Stimulated activated CD8-positive, alpha-beta memory T cell treated with anti-CD3 and anti-CD28 coated beads, Interleukin-15, amount 100 ng/mL, for 1 hour (primary cell): ENCODE results near the gene ZNF22.

ENCODE experiments used
- DNase-seq: peaks from one replicate; pipeline ENCODE4 v3.0.0-alpha.2; 2020; ENCODE audit warnings: low read depth

The ZNF22 gene

GRCh38 chr10:45000752-45001380, at the start of gene ZNF22:
Gene ZNF22, plus strand, starts transcription at chr10:45000923. Its CDS starts 2,446 bp downstream, at chr10:45003369.
- DNase-seq: peak; percentile 48

GRCh38 chr10:44951576-44952226, 49.0 kb upstream of the ZNF22 start:
- DNase-seq: no peak

GRCh38 chr10:44952779-44953231, 47.9 kb upstream of the ZNF22 start:
- no peak for DNase-seq

GRCh38 chr10:44954042-44954441, 46.7 kb upstream of the ZNF22 start:
- no peak for DNase-seq

- DNase-seq: no peak
Observed at GRCh38 chr10:44954962-44955361, 45.8 kb upstream of the ZNF22 start.

- DNase-seq: no peak
Observed at GRCh38 chr10:44955413-44956070, 45.2 kb upstream of the ZNF22 start.

- DNase-seq: no peak
Observed at GRCh38 chr10:44956226-44956625, 44.5 kb upstream of the ZNF22 start.

- no peak for DNase-seq
Observed at GRCh38 chr10:44956717-44957706, 43.7 kb upstream of the ZNF22 start.

- no peak for DNase-seq
Observed at GRCh38 chr10:44958196-44958897, 42.4 kb upstream of the ZNF22 start.

GRCh38 chr10:44958898-44959246, 41.9 kb upstream of the ZNF22 start:
- DNase-seq: no peak

- peak; percentile 83 for DNase-seq
Observed at GRCh38 chr10:44959247-44960087, 41.3 kb upstream of the ZNF22 start, which contains the start of gene RASSF4. Gene RASSF4, plus strand, starts transcription at chr10:44959802. Its CDS starts 10,401 bp downstream, at chr10:44970203.

- DNase-seq: no peak
Observed at GRCh38 chr10:44960088-44960460, 40.6 kb upstream of the ZNF22 start.

GRCh38 chr10:44960482-44961229, 40.1 kb upstream of the ZNF22 start:
- DNase-seq: no peak

GRCh38 chr10:44961230-44961571, 39.5 kb upstream of the ZNF22 start:
- no peak for DNase-seq

GRCh38 chr10:44961931-44962750, 38.6 kb upstream of the ZNF22 start:
- DNase-seq: no peak

- DNase-seq: no peak
Observed at GRCh38 chr10:44962870-44963738, 37.6 kb upstream of the ZNF22 start.

GRCh38 chr10:44963772-44964633, 36.7 kb upstream of the ZNF22 start:
- DNase-seq: no peak
